GM23338 (cell line): ENCODE data around the gene DNAI2. TPM values are rescaled to one million over a fixed set of nuclear protein-coding genes. Genes with fewer than 3 reads are reported as not detected.

Source experiments
- ATAC-seq: fragments of 200-7000 bp; cut with Tn5 transposase; 3 replicates; pipeline ENCODE4 v1.9.1; 2020
- DNase-seq: peaks from one replicate; pipeline ENCODE4 v3.0.0-alpha.2; 2015; ENCODE audit warnings: low spot score
- H2AFZ ChIP-seq: fragments of 200-600 bp; sonication (generic); 2 replicates; pipeline ENCODE4 v1.8.0; 2016; ENCODE audit warnings: antibody characterized with exemption, mild to moderate bottlenecking, moderate library complexity
- H3F3A ChIP-seq: fragments of 200-600 bp; sonication (generic); replicated peaks from 2 replicates; pipeline ENCODE4 v1.8.0; 2017; ENCODE audit warnings: antibody characterized with exemption, mixed run types, low read depth
- H3K27ac ChIP-seq: fragments of 200-600 bp; sonication (generic); 2 replicates; pipeline ENCODE4 v1.6.1; 2016; ENCODE audit warnings: low read depth
- H3K27me3 ChIP-seq: fragments of 200-600 bp; sonication (generic); 2 replicates; pipeline ENCODE4 v1.8.0; 2016; ENCODE audit warnings: mild to moderate bottlenecking, mixed run types, moderate library complexity; ENCODE audit not compliant: insufficient read depth
- H3K36me3 ChIP-seq: fragments of 200-600 bp; sonication (generic); 2 replicates; pipeline ENCODE4 v1.8.0; 2016; ENCODE audit warnings: mild to moderate bottlenecking; ENCODE audit not compliant: insufficient read depth
- H3K4me1 ChIP-seq: fragments of 200-600 bp; sonication (generic); 2 replicates; pipeline ENCODE4 v1.8.0; 2016; ENCODE audit warnings: mild to moderate bottlenecking, moderate library complexity; ENCODE audit not compliant: insufficient read depth
- H3K4me2 ChIP-seq: fragments of 200-600 bp; sonication (generic); 2 replicates; pipeline ENCODE4 v1.7.1; 2017; ENCODE audit warnings: mixed run types
- H3K4me3 ChIP-seq: fragments of 200-600 bp; sonication (generic); 2 replicates; pipeline ENCODE4 v1.6.1; 2016; ENCODE audit warnings: mixed run types
- H3K79me2 ChIP-seq: fragments of 200-600 bp; sonication (generic); replicated peaks from 2 replicates; pipeline ENCODE4 v1.8.0; 2017; ENCODE audit warnings: mild to moderate bottlenecking; ENCODE audit not compliant: insufficient read depth
- H3K9me2 ChIP-seq: fragments of 200-600 bp; sonication (generic); 2 replicates; pipeline ENCODE4 v1.8.0; 2017; ENCODE audit not compliant: insufficient read depth
- H4K20me1 ChIP-seq: fragments of 200-600 bp; sonication (generic); replicated peaks from 2 replicates; pipeline ENCODE4 v1.8.0; 2017; ENCODE audit warnings: mild to moderate bottlenecking; ENCODE audit not compliant: insufficient read depth
- H3K27ac Mint-ChIP-seq: 2 replicates; pipeline ENCODE4 v1.8.0; 2020; ENCODE audit warnings: inconsistent platforms, mild to moderate bottlenecking, moderate library complexity, mixed read lengths
- H3K27me3 Mint-ChIP-seq: 3 replicates; pipeline ENCODE4 v1.8.0; 2022; ENCODE audit warnings: low read depth, mild to moderate bottlenecking, moderate library complexity, mixed read lengths, inconsistent platforms; ENCODE audit not compliant: insufficient read depth, poor library complexity
- H3K36me3 Mint-ChIP-seq: 3 replicates; pipeline ENCODE4 v1.8.0; 2021; ENCODE audit warnings: low read depth, mild to moderate bottlenecking, inconsistent platforms, moderate library complexity, mixed read lengths
- H3K4me1 Mint-ChIP-seq: 3 replicates; pipeline ENCODE4 v1.8.0; 2020; ENCODE audit warnings: mild to moderate bottlenecking, inconsistent platforms, mixed read lengths
- H3K4me3 Mint-ChIP-seq: 3 replicates; pipeline ENCODE4 v1.8.0; 2021; ENCODE audit warnings: moderate library complexity, mild to moderate bottlenecking, inconsistent platforms, mixed read lengths
- H3K9me3 Mint-ChIP-seq: 3 replicates; pipeline ENCODE4 v1.8.0; 2020; ENCODE audit warnings: moderate library complexity, mild to moderate bottlenecking, inconsistent platforms, mixed read lengths
- CREB1 ChIP-seq: fragments of 250-450 bp; sonication (Bioruptor Pico); IDR thresholded peaks from 2 replicates; pipeline ENCODE4 v1.5.0; 2020; ENCODE audit warnings: low read depth, mild to moderate bottlenecking, moderate library complexity
- CTCF ChIP-seq, 2 experiments: fragments of 200-600 bp in 1 of 2; sonication (generic) in 1 of 2; conservative IDR thresholded peaks; 2 replicates each; pipeline versions ENCODE4 v1.5.1 to v1.6.1; 2016 to 2017; ENCODE audit warnings: antibody characterized with exemption in 2 of 2, low read depth in 2 of 2, mild to moderate bottlenecking in 2 of 2, moderate library complexity in 1 of 2
- EZH2 ChIP-seq: fragments of 200-600 bp; sonication (generic); IDR thresholded peaks from one replicate; pipeline ENCODE4 v1.8.0; 2017; ENCODE audit warnings: antibody characterized with exemption, mild to moderate bottlenecking, low read depth; ENCODE audit not compliant: unreplicated experiment
- JUNB ChIP-seq: IDR thresholded peaks from one replicate; pipeline ENCODE4 v1.6.1; 2016; ENCODE audit warnings: antibody characterized with exemption; ENCODE audit not compliant: unreplicated experiment
- REST ChIP-seq: IDR thresholded peaks from one replicate; pipeline ENCODE4 v1.6.1; 2018; ENCODE audit warnings: antibody characterized with exemption; ENCODE audit not compliant: unreplicated experiment
- ZNF114 ChIP-seq: fragments of 250-450 bp; sonication (Bioruptor Pico); IDR thresholded peaks from 2 replicates; pipeline ENCODE4 v1.5.0; 2020; ENCODE audit warnings: mild to moderate bottlenecking, moderate library complexity
- polyA plus RNA-seq: library from polyadenylated mRNA; unstranded; fragments of >200 nt; fragmentation: Nextera tagmentation; extraction: Ambion mirVana; gene quantifications from 2 replicates; pipeline ENCODE4 v1.2.1, GENCODE V29; 2016
- total RNA-seq: library from RNA; depleted of rRNA; stranded (reverse); fragments of >200 nt; shearing (Covaris generic); gene quantifications from 2 replicates; pipeline ENCODE4 v1.2.3, GENCODE V29; 2014

DNAI2 gene
- total and polyA plus RNA-seq, 2 experiments from 2014 or later = 0.21 TPM; not detected in 1

- Histone ChIP-seq H3K4me2 (no peak overlapping the region), H3K4me3 (no peak overlapping the region), H3K36me3 (no peaks in the 10 kb centered on the region), H3K27ac (no peak overlapping the region), H3K9me2 (no peaks in the 10 kb centered on the region), H3K79me2 (no peaks in the 10 kb centered on the region), H3F3A (no peaks in the 10 kb centered on the region), H2AFZ (no peak overlapping the region), H3K27me3 (peaks cover 76% of the 10 kb centered on the region), H3K4me1 (peaks cover 4% of the 10 kb centered on the region; the same call in 1 of the 2 replicates), H4K20me1 (no peaks in the 10 kb centered on the region; the same call in 1 of the 2 replicates)
- H3K27ac Mint-ChIP-seq = no peak overlapping the region
- H3K36me3 Mint-ChIP-seq = peaks cover 6% of the 10 kb centered on the region; the same call in 2 of the 3 replicates
- peaks cover 61% of the 10 kb centered on the region for H3K27me3 Mint-ChIP-seq
- DNase-seq (no peak), ATAC-seq (no peak)
- no peak for TF ChIP-seq ZNF114
- H3K4me3 Mint-ChIP-seq = no peak overlapping the region
- no peaks in the 10 kb centered on the region for H3K9me3 Mint-ChIP-seq
- H3K4me1 Mint-ChIP-seq = peaks cover 17% of the 10 kb centered on the region
These were observed 80.5 kb downstream of the DNAI2 start for GRCh38 chr17:74354561-74354960.

GRCh38 chr17:74355065-74355464 is 81.0 kb downstream of the DNAI2 start:
- peaks cover 76% of the 10 kb centered on the region for H3K27me3 ChIP-seq
- no peak overlapping the region for H3K4me3 ChIP-seq
- H3K9me2 ChIP-seq = no peaks in the 10 kb centered on the region
- no peak overlapping the region for H3K27ac Mint-ChIP-seq
- no peak for DNase-seq
- peaks cover 59% of the 10 kb centered on the region for H3K27me3 Mint-ChIP-seq
- no peaks in the 10 kb centered on the region for H3K79me2 ChIP-seq
- H3K36me3 ChIP-seq = no peaks in the 10 kb centered on the region
- H4K20me1 ChIP-seq = no peaks in the 10 kb centered on the region; the same call in 1 of the 2 replicates
- H2AFZ ChIP-seq = no peak overlapping the region
- no peaks in the 10 kb centered on the region for H3K9me3 Mint-ChIP-seq
- H3K4me1 ChIP-seq = peaks cover 4% of the 10 kb centered on the region; the same call in 1 of the 2 replicates
- H3F3A ChIP-seq = no peaks in the 10 kb centered on the region
- H3K36me3 Mint-ChIP-seq = peaks cover 6% of the 10 kb centered on the region; the same call in 2 of the 3 replicates
- no peak for TF ChIP-seq REST
- TF ChIP-seq JUNB = no peak
- no peak for TF ChIP-seq CTCF (conservative IDR thresholded peaks at IDR 0.05; ENCODE audit: low read depth in 2 of 2)
- no peak for TF ChIP-seq EZH2
- TF ChIP-seq CREB1 = no peak
- H3K27ac ChIP-seq = no peak overlapping the region
- peaks cover 17% of the 10 kb centered on the region for H3K4me1 Mint-ChIP-seq
- ATAC-seq = no peak
- no peak overlapping the region for H3K4me2 ChIP-seq
- no peak overlapping the region for H3K4me3 Mint-ChIP-seq
